A549 (cell line): ENCODE results near the gene PRR11.

Experiments
- CEBPB ChIP-seq, 2 experiments: fragments of >200 bp in 1 of 2; sonication (Bioruptor Twin) in 1 of 2; formaldehyde crosslinking in 1 of 2; IDR thresholded peaks; 2 replicates each; pipeline ENCODE4 v1.6.1; 2012 to 2016
- CHD4 ChIP-seq: fragments of 200-600 bp; sonication (generic); IDR thresholded peaks from 2 replicates; pipeline ENCODE4 v1.6.1; 2016; ENCODE audit warnings: antibody characterized with exemption, mild to moderate bottlenecking, borderline replicate concordance
- GATA3 ChIP-seq: IDR thresholded peaks from 2 replicates; pipeline ENCODE4 v1.6.1; 2012; ENCODE audit warnings: borderline replicate concordance
- MAZ ChIP-seq: fragments of 150-350 bp; IDR thresholded peaks from 2 replicates; pipeline ENCODE4 v1.6.1; 2014; ENCODE audit warnings: antibody characterized with exemption, low read depth, low read length, borderline replicate concordance
- NR3C1 ChIP-seq: fragments of >200 bp; sonication (Bioruptor Twin); formaldehyde crosslinking; IDR thresholded peaks from 3 replicates; pipeline ENCODE4 v1.6.1; 2017
- POLR2A ChIP-seq: IDR thresholded peaks from 2 replicates; pipeline ENCODE4 v1.6.1; 2012; ENCODE audit warnings: mild to moderate bottlenecking, low read length
- RAD21 ChIP-seq, 2 experiments: fragments of >200 bp in 1 of 2; sonication (Bioruptor Twin) in 1 of 2; formaldehyde crosslinking in 1 of 2; IDR thresholded peaks in 1 of 2; conservative IDR thresholded peaks in 1 of 2; 2 replicates in 1 of 2; 3 replicates in 1 of 2; pipeline ENCODE4 v1.6.1; 2012 to 2018; ENCODE audit warnings: inconsistent platforms in 1 of 2
- RFX5 ChIP-seq: fragments of 450-650 bp; IDR thresholded peaks from 2 replicates; pipeline ENCODE4 v1.7.1; 2014; ENCODE audit warnings: antibody characterized with exemption, mild to moderate bottlenecking, moderate library complexity
- TF ChIP-seq, protein P1 (sequence below): fragments of >200 bp; sonication (Bioruptor Twin); formaldehyde crosslinking; IDR thresholded peaks from 3 replicates; pipeline ENCODE4 v1.5.1; 2016
- TF ChIP-seq, protein P2 (sequence below): fragments of 200-600 bp; sonication (generic); IDR thresholded peaks from 2 replicates; pipeline ENCODE4 v1.6.1; 2016; ENCODE audit warnings: antibody characterized with exemption, mild to moderate bottlenecking, moderate library complexity
- TF ChIP-seq, protein P3 (sequence below): fragments of 450-650 bp; IDR thresholded peaks from 2 replicates; pipeline ENCODE4 v1.6.1; 2014; ENCODE audit warnings: antibody characterized with exemption
- TF ChIP-seq, protein P4 (sequence below): fragments of 250-450 bp; sonication (Bioruptor Pico); IDR thresholded peaks from 2 replicates; pipeline ENCODE4 v1.5.0; 2021; ENCODE audit warnings: mild to moderate bottlenecking, moderate library complexity, borderline replicate concordance
- TF ChIP-seq, protein P5 (sequence below): IDR thresholded peaks from 2 replicates; pipeline ENCODE4 v1.6.1; 2012; ENCODE audit warnings: low read depth, borderline replicate concordance

DNA sequence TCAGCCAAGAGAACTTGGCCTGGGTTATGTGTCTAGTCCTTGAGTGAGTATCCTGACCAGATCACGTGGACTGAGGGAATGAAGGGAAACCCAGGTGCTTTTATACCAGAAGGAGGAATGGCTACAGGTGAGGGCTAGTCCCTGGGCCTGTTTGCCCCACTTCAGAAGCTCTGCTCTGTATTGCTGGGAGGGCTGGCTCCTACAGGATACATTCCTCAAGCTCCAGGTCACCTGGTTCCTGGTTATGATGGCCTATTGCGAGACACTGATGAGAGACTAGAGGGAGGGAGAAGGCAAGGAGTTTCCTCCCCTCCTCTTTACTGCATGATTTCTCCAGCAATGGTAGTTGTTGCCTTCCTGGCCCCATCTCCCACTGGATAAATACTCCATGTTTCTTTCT is 35.3 kb downstream of the PRR11 start:
- no peak for TF ChIP-seq NR3C1
- TF ChIP-seq, protein P1, sequence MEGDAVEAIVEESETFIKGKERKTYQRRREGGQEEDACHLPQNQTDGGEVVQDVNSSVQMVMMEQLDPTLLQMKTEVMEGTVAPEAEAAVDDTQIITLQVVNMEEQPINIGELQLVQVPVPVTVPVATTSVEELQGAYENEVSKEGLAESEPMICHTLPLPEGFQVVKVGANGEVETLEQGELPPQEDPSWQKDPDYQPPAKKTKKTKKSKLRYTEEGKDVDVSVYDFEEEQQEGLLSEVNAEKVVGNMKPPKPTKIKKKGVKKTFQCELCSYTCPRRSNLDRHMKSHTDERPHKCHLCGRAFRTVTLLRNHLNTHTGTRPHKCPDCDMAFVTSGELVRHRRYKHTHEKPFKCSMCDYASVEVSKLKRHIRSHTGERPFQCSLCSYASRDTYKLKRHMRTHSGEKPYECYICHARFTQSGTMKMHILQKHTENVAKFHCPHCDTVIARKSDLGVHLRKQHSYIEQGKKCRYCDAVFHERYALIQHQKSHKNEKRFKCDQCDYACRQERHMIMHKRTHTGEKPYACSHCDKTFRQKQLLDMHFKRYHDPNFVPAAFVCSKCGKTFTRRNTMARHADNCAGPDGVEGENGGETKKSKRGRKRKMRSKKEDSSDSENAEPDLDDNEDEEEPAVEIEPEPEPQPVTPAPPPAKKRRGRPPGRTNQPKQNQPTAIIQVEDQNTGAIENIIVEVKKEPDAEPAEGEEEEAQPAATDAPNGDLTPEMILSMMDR: no peak
- TF ChIP-seq, protein P2, sequence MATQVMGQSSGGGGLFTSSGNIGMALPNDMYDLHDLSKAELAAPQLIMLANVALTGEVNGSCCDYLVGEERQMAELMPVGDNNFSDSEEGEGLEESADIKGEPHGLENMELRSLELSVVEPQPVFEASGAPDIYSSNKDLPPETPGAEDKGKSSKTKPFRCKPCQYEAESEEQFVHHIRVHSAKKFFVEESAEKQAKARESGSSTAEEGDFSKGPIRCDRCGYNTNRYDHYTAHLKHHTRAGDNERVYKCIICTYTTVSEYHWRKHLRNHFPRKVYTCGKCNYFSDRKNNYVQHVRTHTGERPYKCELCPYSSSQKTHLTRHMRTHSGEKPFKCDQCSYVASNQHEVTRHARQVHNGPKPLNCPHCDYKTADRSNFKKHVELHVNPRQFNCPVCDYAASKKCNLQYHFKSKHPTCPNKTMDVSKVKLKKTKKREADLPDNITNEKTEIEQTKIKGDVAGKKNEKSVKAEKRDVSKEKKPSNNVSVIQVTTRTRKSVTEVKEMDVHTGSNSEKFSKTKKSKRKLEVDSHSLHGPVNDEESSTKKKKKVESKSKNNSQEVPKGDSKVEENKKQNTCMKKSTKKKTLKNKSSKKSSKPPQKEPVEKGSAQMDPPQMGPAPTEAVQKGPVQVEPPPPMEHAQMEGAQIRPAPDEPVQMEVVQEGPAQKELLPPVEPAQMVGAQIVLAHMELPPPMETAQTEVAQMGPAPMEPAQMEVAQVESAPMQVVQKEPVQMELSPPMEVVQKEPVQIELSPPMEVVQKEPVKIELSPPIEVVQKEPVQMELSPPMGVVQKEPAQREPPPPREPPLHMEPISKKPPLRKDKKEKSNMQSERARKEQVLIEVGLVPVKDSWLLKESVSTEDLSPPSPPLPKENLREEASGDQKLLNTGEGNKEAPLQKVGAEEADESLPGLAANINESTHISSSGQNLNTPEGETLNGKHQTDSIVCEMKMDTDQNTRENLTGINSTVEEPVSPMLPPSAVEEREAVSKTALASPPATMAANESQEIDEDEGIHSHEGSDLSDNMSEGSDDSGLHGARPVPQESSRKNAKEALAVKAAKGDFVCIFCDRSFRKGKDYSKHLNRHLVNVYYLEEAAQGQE: no peak
- no peak for TF ChIP-seq CEBPB (IDR thresholded peaks at IDR 0.05)
- TF ChIP-seq POLR2A: no peak
- no peak for TF ChIP-seq MAZ
- no peak for TF ChIP-seq RAD21 (conservative IDR thresholded peaks at IDR 0.05 in 1 of 2, IDR thresholded peaks at IDR 0.05 in 1 of 2)
- TF ChIP-seq GATA3: no peak
- TF ChIP-seq, protein P3, sequence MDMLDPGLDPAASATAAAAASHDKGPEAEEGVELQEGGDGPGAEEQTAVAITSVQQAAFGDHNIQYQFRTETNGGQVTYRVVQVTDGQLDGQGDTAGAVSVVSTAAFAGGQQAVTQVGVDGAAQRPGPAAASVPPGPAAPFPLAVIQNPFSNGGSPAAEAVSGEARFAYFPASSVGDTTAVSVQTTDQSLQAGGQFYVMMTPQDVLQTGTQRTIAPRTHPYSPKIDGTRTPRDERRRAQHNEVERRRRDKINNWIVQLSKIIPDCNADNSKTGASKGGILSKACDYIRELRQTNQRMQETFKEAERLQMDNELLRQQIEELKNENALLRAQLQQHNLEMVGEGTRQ: no peak
- TF ChIP-seq CHD4: no peak
- TF ChIP-seq, protein P4, sequence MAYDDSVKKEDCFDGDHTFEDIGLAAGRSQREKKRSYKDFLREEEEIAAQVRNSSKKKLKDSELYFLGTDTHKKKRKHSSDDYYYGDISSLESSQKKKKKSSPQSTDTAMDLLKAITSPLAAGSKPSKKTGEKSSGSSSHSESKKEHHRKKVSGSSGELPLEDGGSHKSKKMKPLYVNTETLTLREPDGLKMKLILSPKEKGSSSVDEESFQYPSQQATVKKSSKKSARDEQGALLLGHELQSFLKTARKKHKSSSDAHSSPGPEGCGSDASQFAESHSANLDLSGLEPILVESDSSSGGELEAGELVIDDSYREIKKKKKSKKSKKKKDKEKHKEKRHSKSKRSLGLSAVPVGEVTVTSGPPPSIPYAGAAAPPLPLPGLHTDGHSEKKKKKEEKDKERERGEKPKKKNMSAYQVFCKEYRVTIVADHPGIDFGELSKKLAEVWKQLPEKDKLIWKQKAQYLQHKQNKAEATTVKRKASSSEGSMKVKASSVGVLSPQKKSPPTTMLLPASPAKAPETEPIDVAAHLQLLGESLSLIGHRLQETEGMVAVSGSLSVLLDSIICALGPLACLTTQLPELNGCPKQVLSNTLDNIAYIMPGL: no peak
- TF ChIP-seq, protein P5, sequence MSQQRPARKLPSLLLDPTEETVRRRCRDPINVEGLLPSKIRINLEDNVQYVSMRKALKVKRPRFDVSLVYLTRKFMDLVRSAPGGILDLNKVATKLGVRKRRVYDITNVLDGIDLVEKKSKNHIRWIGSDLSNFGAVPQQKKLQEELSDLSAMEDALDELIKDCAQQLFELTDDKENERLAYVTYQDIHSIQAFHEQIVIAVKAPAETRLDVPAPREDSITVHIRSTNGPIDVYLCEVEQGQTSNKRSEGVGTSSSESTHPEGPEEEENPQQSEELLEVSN: no peak
- no peak for TF ChIP-seq RFX5
